ENCODE measurements around the gene NDUFS1.

NDUFS1 gene

DNA sequence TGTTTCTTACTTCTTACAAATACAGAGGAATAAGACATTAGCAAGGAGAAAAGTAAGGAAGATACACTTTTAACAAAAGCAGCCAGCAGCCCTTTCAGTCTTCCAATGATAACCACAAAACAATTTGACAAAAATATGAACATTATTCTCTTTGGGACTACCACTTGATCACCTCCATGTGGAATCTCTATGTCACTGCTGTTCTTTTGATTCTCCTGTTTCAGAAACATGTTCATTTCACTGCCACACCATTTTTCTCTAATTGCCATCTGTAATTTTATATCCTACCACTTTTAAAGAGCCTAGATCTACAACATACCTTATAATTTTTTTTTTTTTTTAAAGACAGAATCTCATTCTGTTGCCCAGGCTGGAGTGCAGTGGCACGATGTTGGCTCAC is 84.1 kb downstream of the NDUFS1 start:
- H3K4me3 Mint-ChIP-seq, result no peak overlapping the region
- no peaks in the 10 kb centered on the region for H3K9me3 Mint-ChIP-seq (ENCODE audit: low read depth)
- peaks cover 50% of the 10 kb centered on the region for H3K4me1 Mint-ChIP-seq (ENCODE audit: low read depth)
- no peaks in the 10 kb centered on the region for H3K27me3 Mint-ChIP-seq
- peaks cover 6% of the 10 kb centered on the region for H3K36me3 Mint-ChIP-seq
- H3K27ac Mint-ChIP-seq, result no peak overlapping the region

DNA sequence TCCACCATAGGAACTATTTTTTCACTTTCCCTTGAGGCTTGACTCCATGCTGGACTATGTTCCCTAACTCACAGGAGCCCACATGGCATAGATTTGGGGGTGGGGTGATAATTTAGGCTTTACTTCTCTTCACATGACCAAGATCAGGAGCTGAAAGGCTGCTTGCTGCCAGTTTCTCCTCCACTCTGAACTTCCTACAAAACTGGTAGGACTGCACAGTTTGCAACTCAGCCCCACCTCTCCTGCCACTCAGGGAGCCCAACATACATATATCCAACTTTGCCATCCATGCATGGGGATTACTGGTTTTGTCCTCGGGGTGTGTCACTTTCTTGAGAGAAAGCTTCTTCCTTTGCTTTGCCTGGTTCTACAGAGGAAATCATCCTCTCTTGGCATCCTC is 87.4 kb downstream of the NDUFS1 start:
- Mint-ChIP-seq H3K36me3 (peaks cover 6% of the 10 kb centered on the region), H3K4me1 (ENCODE audit: low read depth) (peaks cover 35% of the 10 kb centered on the region), H3K27ac (no peak overlapping the region), H3K9me3 (ENCODE audit: low read depth) (no peaks in the 10 kb centered on the region), H3K27me3 (no peaks in the 10 kb centered on the region), H3K4me3 (no peak overlapping the region)

DNA sequence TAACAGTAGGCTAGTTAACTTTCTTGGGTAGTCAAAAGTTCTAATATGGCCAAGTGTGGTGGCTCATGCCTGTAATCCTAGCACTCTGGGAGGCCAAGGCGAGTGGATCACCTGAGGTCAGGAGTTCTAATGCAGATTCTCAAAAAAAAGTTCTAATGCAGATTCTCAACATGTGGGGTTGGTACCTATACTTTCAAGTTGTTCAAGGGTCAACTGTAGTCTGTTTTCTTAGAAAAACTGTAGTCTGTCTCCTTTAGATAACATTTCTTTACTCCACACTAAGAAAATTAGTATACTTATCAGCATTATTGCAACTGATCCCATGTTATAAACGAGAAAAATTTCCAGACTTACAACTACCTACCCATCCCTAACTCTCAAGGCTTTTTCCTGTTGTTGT is 89.8 kb downstream of the NDUFS1 start:
- Mint-ChIP-seq H3K9me3 (ENCODE audit: low read depth) (no peaks in the 10 kb centered on the region), H3K27me3 (no peaks in the 10 kb centered on the region), H3K36me3 (peaks cover 7% of the 10 kb centered on the region), H3K4me1 (ENCODE audit: low read depth) (peaks cover 37% of the 10 kb centered on the region), H3K4me3 (no peak overlapping the region), H3K27ac (no peak overlapping the region)

DNA sequence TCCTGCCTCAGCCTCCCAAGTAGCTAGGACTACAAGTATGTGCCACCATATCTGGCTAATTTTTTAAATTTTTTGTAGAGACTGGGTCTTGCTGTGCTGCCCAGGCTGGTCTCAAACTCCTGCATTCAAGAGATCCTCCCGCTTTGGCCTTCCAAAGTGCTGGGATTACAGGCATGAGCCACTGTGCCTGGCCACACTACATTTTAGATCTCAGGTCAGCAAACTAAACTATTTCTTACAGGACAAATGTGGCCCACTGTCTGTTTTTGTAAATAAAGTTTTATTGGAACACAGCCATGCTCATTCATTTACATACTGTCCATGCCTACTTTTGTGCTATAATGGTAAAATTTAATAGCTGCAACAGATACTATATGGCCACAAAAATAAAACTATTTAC is 91.0 kb downstream of the NDUFS1 start:
- Mint-ChIP-seq H3K4me1 (ENCODE audit: low read depth) (peaks cover 37% of the 10 kb centered on the region), H3K27ac (no peak overlapping the region), H3K36me3 (peaks cover 15% of the 10 kb centered on the region), H3K4me3 (no peak overlapping the region), H3K9me3 (ENCODE audit: low read depth) (no peaks in the 10 kb centered on the region), H3K27me3 (no peaks in the 10 kb centered on the region)

Data from activated naive CD8-positive, alpha-beta T cell (primary cell).